Cortex of kidney (tissue), 1 donor: ENCODE data around the gene MIS18BP1.
"Not testable (repeated sequence)": the region's sequence is repeated elsewhere in the genome, so short reads cannot be mapped to it uniquely, and the experiment has no call there.

Experiments used
- DNase-seq: peaks from one replicate; lab custom pipeline; 2025; lab: John Stamatoyannopoulos, UW

The MIS18BP1 gene

GRCh38 chr14:45246151-45246550 is 6.9 kb downstream of the MIS18BP1 start:
- no peak for DNase-seq

GRCh38 chr14:45242706-45243105 is 10.3 kb downstream of the MIS18BP1 start:
- DNase-seq = no peak

GRCh38 chr14:45238988-45239387 is 14.0 kb downstream of the MIS18BP1 start:
- DNase-seq = no peak

- no peak for DNase-seq
Measured at GRCh38 chr14:45227566-45227965, 25.4 kb downstream of the MIS18BP1 start.

- no peak for DNase-seq
Measured at GRCh38 chr14:45222485-45223262, 30.3 kb downstream of the MIS18BP1 start.

- DNase-seq = not testable (repeated sequence)
Measured at GRCh38 chr14:45214341-45214740, 38.7 kb downstream of the MIS18BP1 start.

- not testable (repeated sequence) for DNase-seq
Measured at GRCh38 chr14:45213716-45214115, 39.3 kb downstream of the MIS18BP1 start.

- DNase-seq = no peak
Measured at GRCh38 chr14:45212231-45212630, 40.8 kb downstream of the MIS18BP1 start.

GRCh38 chr14:45211295-45211694 is 41.7 kb downstream of the MIS18BP1 start:
- DNase-seq = no peak

GRCh38 chr14:45210159-45210558 is 42.8 kb downstream of the MIS18BP1 start:
- DNase-seq = no peak

- DNase-seq = no peak
Measured at GRCh38 chr14:45204241-45204640, 48.8 kb downstream of the MIS18BP1 start.

- no peak for DNase-seq
Measured at GRCh38 chr14:45201905-45202304, 51.1 kb downstream of the MIS18BP1 start.

- DNase-seq = no peak
Measured at GRCh38 chr14:45199230-45199629, 53.8 kb downstream of the MIS18BP1 start.

GRCh38 chr14:45198551-45198950 is 54.5 kb downstream of the MIS18BP1 start:
- DNase-seq = no peak

GRCh38 chr14:45194964-45195363 is 58.0 kb downstream of the MIS18BP1 start:
- no peak for DNase-seq

- no peak for DNase-seq
Measured at GRCh38 chr14:45185100-45185814, 67.7 kb downstream of the MIS18BP1 start.

- DNase-seq = no peak
Measured at GRCh38 chr14:45181806-45182205, 71.2 kb downstream of the MIS18BP1 start.

GRCh38 chr14:45181329-45181728 is 71.7 kb downstream of the MIS18BP1 start:
- DNase-seq = no peak

- DNase-seq = no peak
Measured at GRCh38 chr14:45177076-45177475, 75.9 kb downstream of the MIS18BP1 start.

- DNase-seq = no peak
Measured at GRCh38 chr14:45169906-45170305, 83.1 kb downstream of the MIS18BP1 start.

GRCh38 chr14:45156067-45156466 is 96.9 kb downstream of the MIS18BP1 start:
- DNase-seq = no peak
